SIG-M5 (cell line): ENCODE data around the gene RASA4.
"Not testable (repeated sequence)": the region's sequence is repeated elsewhere in the genome, so short reads cannot be mapped to it uniquely, and the experiment has no call there.

Experiments used
- DNase-seq: peaks from one replicate; lab custom pipeline; 2025; lab: John Stamatoyannopoulos, UW

The RASA4 gene

GRCh38 chr7:102616507-102617125, at the start of gene RASA4:
Gene RASA4, minus strand, starts transcription at chr7:102616756. Its CDS starts 67 bp downstream, at chr7:102616689.
- not testable (repeated sequence) for DNase-seq

- not testable (repeated sequence) for DNase-seq
Observed at GRCh38 chr7:102664765-102665164, 48.2 kb upstream of the RASA4 start.

GRCh38 chr7:102649924-102650323, 33.4 kb upstream of the RASA4 start, which contains the start of gene SPDYE2B:
Gene SPDYE2B, plus strand, starts transcription at chr7:102650319. Its CDS starts 2,030 bp downstream, at chr7:102652349.
- DNase-seq = not testable (repeated sequence)

GRCh38 chr7:102647813-102648212, 31.3 kb upstream of the RASA4 start:
- DNase-seq = not testable (repeated sequence)

GRCh38 chr7:102643404-102643803, 26.8 kb upstream of the RASA4 start:
- DNase-seq = not testable (repeated sequence)

- not testable (repeated sequence) for DNase-seq
Observed at GRCh38 chr7:102642691-102643090, 26.1 kb upstream of the RASA4 start, which contains the start of gene UPK3BL1. Gene UPK3BL1, minus strand, starts transcription at chr7:102642791. Its CDS starts 50 bp downstream, at chr7:102642741.

DNA sequence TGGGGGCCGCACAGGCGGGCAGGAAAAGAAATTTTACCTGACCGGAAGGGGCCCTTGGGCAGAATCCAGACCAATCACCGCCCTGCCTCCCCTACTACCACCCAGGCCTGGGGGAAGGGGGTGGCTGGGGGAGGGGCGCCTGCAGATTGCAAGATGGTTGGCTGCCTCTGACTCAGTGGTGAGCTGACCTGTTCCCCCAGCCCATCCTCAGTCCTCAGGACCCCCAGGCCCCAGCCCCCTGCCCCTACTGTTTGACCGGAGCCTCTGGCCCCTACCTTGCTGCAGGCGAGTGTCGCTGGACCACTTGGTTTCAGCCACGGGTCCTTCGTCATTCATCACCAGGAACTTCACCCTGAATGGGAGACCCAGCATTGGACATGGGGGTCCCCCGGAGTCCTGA, 22.3 kb upstream of the RASA4 start:
- DNase-seq = not testable (repeated sequence)

GRCh38 chr7:102636956-102637355, 20.4 kb upstream of the RASA4 start:
- DNase-seq = not testable (repeated sequence)

GRCh38 chr7:102635354-102635753, 18.8 kb upstream of the RASA4 start:
- DNase-seq = not testable (repeated sequence)

GRCh38 chr7:102634299-102634698, 17.7 kb upstream of the RASA4 start:
- not testable (repeated sequence) for DNase-seq

GRCh38 chr7:102630622-102631021, 14.1 kb upstream of the RASA4 start:
- not testable (repeated sequence) for DNase-seq

DNA sequence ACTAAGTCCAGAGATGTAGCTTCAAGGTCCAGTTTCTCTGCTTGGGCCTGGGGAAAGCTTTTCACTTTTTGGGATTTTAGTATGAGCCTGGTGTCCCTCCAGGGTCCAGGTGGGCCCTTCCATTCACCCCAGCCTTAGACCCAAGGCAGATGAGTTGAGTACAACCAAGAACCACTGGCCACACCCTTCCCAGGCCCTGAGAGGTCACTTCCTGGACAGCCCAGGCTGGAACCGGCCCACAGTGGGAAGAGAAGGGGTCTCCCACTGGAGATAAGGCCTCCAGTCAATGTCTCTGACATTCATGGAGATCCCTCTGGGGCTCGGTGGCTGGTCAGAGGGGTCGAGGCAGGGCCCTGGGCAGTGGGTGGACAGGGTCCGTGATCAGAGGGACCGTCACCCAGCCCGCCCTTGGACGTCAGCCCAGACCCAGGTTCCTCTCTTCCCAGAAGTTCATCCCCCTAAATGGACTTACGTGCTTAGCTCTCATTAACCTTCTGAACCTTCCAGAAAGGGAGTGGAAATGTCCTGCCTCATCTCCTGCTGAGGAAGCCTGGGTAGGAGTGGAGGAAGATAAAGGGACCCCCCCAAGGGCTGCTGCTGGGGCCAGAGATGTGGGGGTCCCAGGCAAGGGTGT, 10.8 kb upstream of the RASA4 start:
- DNase-seq = not testable (repeated sequence)

GRCh38 chr7:102618122-102618521, 1.6 kb upstream of the RASA4 start:
- DNase-seq = not testable (repeated sequence)

- DNase-seq = not testable (repeated sequence)
Observed at GRCh38 chr7:102615930-102616329, 626 bp downstream of the RASA4 start.

DNA sequence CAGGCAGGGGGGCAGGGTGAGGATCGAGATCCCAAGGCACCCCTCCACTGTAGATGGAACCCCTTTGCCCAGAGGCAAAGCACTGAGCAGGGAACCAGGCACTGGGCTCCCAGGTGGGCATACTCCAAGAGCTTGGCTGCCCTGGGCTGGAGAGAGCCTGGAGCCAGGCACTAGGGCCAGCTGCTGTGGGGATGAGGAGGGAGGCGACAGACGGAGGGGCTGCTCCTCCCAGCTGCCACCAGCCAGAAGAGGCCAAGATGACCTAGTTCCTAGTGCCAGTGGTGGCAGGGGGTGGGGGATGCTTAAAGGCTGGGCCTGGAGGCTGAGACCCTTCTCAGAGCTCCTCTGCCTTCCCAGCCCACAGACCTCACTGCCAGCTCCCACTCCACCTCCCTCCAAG, 1.7 kb downstream of the RASA4 start:
- not testable (repeated sequence) for DNase-seq

GRCh38 chr7:102614346-102614697, 2.2 kb downstream of the RASA4 start:
- DNase-seq = not testable (repeated sequence)

- DNase-seq = not testable (repeated sequence)
Observed at GRCh38 chr7:102613575-102614345, 2.8 kb downstream of the RASA4 start.

DNA sequence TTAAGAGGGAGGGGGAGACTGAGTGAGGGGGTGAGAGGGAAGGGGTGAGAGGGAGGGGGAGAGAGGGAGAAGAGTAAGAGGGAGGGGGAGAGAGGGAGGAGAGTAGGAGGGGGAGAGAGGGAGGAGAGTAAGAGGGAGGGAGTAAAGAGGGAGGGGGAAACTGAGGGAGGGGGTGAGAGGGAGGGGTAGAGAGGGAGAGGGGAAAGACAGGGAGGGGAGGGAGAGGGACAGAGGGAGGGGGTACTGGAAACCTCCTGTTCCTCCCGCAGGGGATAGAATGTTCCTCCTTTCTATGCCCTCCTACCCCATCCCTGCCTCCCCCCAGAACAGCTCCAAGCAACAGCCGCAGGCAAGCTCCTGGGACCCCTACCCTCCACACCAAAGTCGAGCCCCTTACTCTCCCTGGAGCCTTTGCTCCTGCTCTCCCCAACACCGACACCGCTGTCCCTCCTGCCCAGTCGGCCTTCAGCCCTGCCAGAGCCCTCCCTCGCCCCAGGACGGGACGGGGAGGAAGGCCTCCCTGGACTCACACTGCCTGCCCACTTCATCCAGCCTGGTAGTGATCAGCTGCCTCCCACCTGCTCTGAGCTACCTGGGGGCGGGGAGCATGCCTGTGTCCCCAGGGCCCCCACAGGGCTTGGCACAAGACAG, 4.8 kb downstream of the RASA4 start:
- DNase-seq = not testable (repeated sequence)

GRCh38 chr7:102611013-102611674, 5.4 kb downstream of the RASA4 start:
- not testable (repeated sequence) for DNase-seq

GRCh38 chr7:102610441-102610840, 6.1 kb downstream of the RASA4 start:
- not testable (repeated sequence) for DNase-seq

DNA sequence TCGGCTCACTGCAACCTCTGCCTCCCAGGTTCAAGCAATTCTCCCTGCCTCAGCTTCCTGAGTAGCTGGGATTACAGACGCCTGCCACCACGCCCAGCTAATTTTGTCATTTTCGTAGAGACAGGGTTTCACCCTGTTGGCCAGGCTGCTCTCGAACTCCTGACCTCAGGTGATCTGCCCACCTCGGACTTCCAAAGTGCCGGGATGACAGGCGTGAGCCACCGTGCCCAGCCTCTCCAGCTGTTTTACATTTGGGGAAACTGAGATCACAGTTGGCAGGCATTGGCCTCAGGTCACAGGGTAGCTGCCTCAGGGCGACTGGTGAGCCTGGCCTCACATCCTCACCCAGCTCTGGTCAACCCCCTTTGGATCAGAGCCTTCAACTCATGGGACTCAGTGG, 6.8 kb downstream of the RASA4 start:
- DNase-seq = not testable (repeated sequence)
